Activated naive CD4-positive, alpha-beta T cell treated with anti-CD3 and anti-CD28 coated beads for 36 hours (primary cell): ENCODE results near the gene CNOT6L. TPM values are rescaled to one million over a fixed set of nuclear protein-coding genes. Genes with fewer than 3 reads are reported as not detected.

Experiments used
- CTCF ChIA-PET: fragments of 350-600 bp; sonication (Branson Sonifier 250); formaldehyde crosslinking; loops from one replicate; lab custom pipeline; 2021; ENCODE audit warnings: antibody characterized with exemption; lab: Charles Lee
- DNase-seq: peaks from one replicate; pipeline ENCODE4 v3.0.0-alpha.2; 2020
- H3K27ac Mint-ChIP-seq: one replicate; pipeline ENCODE4 v1.8.0; 2021; ENCODE audit warnings: mild to moderate bottlenecking, mixed read lengths
- H3K27me3 Mint-ChIP-seq: one replicate; pipeline ENCODE4 v1.8.0; 2021; ENCODE audit warnings: low read depth, mixed read lengths
- H3K36me3 Mint-ChIP-seq: one replicate; pipeline ENCODE4 v1.8.0; 2021; ENCODE audit warnings: low read depth, mixed read lengths
- H3K4me1 Mint-ChIP-seq: one replicate; pipeline ENCODE4 v1.8.0; 2021; ENCODE audit warnings: low read depth, mixed read lengths
- H3K4me3 Mint-ChIP-seq: one replicate; pipeline ENCODE4 v1.8.0; 2021; ENCODE audit warnings: mild to moderate bottlenecking, moderate library complexity, mixed read lengths
- H3K9me3 Mint-ChIP-seq: one replicate; pipeline ENCODE4 v1.8.0; 2021; ENCODE audit warnings: mixed read lengths
- intact Hi-C: fragments of 100-400 bp; cut with micrococcal nuclease; formaldehyde crosslinking; loops from one replicate; pipeline ENCODE4 v1.15.1; 2023
- total RNA-seq, 2 experiments: library from RNA; stranded (reverse); gene quantifications; one replicate each; pipeline ENCODE4 v1.2.3, GENCODE V29; 2021

The CNOT6L gene
- total RNA-seq, 2 experiments from 2014 or later, result 108 TPM

DNA sequence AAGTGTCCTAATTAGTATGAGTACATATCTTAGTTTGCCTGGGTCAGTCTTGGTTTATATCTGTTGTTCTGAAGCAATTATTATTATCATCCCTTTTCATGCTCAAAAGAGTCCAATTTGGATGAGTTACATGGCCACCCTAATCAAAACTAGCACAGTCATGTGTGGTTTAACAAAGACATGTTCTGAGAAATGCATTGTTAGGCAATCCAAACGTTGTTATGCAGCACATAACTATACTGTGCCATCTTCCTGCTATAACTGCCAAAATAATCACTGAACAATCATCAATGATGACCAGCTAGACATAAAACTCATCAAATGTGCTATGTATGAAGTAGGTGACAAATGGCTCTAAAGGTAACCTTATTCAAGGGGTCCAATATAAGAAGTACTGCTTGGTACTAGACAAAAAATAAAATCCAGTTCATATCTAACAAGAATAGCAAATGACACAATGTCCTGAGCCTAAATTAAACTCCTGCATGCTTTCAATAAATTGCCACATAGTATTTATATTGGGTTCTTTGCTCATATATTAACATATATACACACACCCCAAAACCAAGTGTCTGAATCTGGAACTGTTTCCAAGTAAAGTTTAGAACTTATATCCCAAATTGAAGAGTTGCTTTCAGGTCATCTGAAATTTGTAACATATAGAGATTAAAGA, 41.9 kb downstream of the CNOT6L start:
- Mint-ChIP-seq H3K36me3 (peaks cover 17% of the 10 kb centered on the region), H3K4me1 (peaks cover 47% of the 10 kb centered on the region), H3K27ac (no peak overlapping the region), H3K9me3 (no peaks in the 10 kb centered on the region), H3K27me3 (no peaks in the 10 kb centered on the region), H3K4me3 (no peak overlapping the region)
- DNase-seq, result no peak
- intact Hi-C loops, result loop anchor here (5.0 kb wide), 1 partner anchor 40 kb away; no protein-coding TSS in a partner anchor
- CTCF ChIA-PET, result no interaction called here

DNA sequence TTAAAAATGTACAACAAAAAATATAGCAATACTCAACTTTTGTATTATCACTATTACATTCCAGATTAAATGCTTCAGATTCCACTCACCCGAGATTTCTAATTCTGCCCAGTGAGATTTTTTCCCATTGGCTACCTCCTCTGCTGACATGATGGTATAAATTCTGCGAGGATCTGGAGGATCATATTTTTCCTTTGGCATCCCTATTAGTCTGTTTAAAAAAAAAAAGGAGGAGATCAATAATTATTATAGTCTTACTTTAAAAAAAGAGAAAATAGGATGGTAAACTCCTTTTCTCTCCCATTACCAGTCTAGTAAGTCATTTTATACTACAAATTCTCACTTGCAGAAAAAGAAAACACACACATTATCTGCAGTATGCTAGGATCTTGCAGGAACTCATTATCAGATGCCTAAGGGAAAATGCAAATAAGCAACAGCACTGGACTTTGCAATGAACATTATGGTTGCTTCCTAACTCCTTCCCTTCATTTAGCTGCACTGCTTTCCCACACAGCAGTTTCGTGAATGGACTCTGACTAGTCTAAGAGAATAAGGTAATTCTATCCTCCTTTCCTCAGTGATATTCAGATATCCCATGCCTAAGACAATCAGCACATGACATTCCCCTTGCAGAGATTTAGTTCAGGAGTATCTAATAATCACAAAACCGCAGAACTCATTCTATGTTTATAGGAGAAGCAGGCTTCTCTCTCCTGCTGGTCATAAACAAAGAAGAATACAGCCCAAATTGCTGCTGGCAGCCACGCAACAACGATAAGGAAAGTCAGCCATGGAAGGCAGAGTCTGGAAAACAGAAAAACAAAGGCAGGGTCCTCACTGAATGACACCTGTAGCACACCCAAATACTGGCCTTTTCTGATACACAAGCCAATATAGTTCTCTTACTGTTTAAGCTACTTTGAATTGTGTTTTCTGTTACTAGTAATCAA, 42.7 kb downstream of the CNOT6L start:
- H3K4me3 Mint-ChIP-seq, result no peak overlapping the region
- no peaks in the 10 kb centered on the region for H3K27me3 Mint-ChIP-seq

DNA sequence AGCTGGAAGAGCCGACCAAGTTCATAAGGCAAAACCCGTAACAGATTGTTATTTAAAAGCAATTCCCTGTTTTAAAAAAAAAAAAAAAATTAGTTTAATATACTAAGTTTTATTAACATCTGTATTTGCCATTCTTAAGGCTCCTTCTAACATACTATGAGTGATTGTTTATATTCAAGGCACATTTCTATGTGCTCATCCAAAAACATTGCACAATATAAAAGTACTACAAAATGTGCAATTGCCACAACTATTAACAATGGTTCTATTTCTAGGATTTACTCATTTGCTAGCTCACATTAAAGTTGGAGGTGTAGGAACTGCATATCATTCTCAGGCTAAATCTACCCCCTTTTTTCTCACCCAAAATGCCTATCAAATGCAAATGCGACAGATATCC, 46.1 kb downstream of the CNOT6L start:
- H3K27me3 Mint-ChIP-seq, result no peaks in the 10 kb centered on the region
- H3K4me3 Mint-ChIP-seq, result no peak overlapping the region
- no peaks in the 10 kb centered on the region for H3K9me3 Mint-ChIP-seq
- H3K36me3 Mint-ChIP-seq, result peaks cover 34% of the 10 kb centered on the region
- no peak for DNase-seq
- peaks cover 27% of the 10 kb centered on the region for H3K4me1 Mint-ChIP-seq
- intact Hi-C loops, result no loop called here
- CTCF ChIA-PET, result interaction anchor here (0.6 kb wide), 1 partner anchor 89 kb away, joined by 4 read pairs; the partner anchor contains the start of gene MRPL1
- H3K27ac Mint-ChIP-seq, result no peak overlapping the region

More for the DNA sequence above, 42.7 kb downstream of the CNOT6L start:
- H3K36me3 Mint-ChIP-seq, result peaks cover 22% of the 10 kb centered on the region
- H3K9me3 Mint-ChIP-seq, result no peaks in the 10 kb centered on the region
- CTCF ChIA-PET, result no interaction called here
- H3K4me1 Mint-ChIP-seq, result peaks cover 39% of the 10 kb centered on the region
- DNase-seq, result no peak
- H3K27ac Mint-ChIP-seq, result no peak overlapping the region
- intact Hi-C loops, result loop anchor here (5.0 kb wide), 1 partner anchor 39 kb away; no protein-coding TSS in a partner anchor

DNA sequence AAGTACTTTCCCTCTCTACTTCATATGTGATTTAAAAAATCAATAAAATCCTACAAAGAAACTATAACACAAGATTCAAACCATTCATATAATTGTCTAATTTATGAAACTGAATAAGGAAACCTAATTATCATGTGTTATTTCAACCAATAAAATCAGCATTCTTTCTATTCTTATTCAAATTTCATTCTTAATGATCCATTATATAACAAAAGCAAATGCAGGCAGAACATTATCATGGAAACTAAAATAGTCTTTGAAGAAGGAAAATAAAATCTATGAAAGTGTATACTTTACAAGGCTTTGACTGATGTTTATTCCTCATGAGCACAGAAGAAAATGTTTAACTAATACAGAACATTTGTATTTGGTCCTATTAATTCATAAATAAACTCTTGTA, 47.6 kb downstream of the CNOT6L start:
- Mint-ChIP-seq H3K27ac (no peak overlapping the region), H3K4me3 (no peak overlapping the region), H3K9me3 (no peaks in the 10 kb centered on the region), H3K27me3 (no peaks in the 10 kb centered on the region), H3K36me3 (peaks cover 41% of the 10 kb centered on the region), H3K4me1 (peaks cover 15% of the 10 kb centered on the region)
- CTCF ChIA-PET, result interaction anchor here (0.7 kb wide), 1 partner anchor 40 kb away, joined by 5 read pairs; no protein-coding TSS in a partner anchor
- no peak for DNase-seq
- intact Hi-C loops, result no loop called here

DNA sequence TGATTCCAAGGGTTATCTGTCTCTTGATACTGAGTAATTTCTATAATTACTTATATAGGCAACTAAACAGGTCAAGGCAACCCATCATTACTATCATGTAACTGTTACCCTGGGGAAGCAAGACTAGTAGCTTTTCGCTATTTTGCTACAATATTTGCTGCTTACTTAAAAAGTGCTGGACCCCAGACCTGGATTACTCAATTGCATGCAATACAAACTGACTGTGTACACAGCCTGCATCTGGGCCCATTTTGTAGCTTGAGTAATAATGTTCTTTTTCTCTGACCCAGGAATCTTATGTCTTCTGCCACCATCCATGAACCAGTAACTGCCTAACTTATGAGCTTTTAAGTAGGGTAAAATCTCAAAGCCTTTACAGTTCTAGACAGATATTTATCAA, 53.4 kb downstream of the CNOT6L start:
- H3K9me3 Mint-ChIP-seq, result peaks cover 16% of the 10 kb centered on the region
- intact Hi-C loops, result no loop called here
- no peaks in the 10 kb centered on the region for H3K27me3 Mint-ChIP-seq
- peaks cover 21% of the 10 kb centered on the region for H3K4me1 Mint-ChIP-seq
- no peak for DNase-seq
- CTCF ChIA-PET, result no interaction called here
- no peak overlapping the region for H3K27ac Mint-ChIP-seq
- H3K4me3 Mint-ChIP-seq, result no peak overlapping the region
- peaks cover 50% of the 10 kb centered on the region for H3K36me3 Mint-ChIP-seq

DNA sequence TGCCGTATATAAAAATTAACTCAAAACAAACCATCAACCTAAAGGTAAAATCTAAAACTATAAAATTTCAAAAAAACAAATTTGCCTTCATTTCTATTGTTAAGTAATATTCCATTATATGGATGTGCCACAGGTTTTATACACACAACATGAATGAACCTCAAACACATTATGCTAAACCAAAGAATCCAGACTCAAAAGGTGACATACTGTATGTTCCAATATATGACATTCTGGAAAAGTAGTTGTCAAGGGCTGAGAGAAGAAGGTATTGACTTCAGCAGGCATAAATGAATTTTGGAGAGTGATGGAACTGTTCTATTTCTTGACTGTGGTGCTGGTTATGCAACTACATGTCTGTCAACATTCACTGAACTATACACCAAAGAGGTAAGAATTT, 56.6 kb downstream of the CNOT6L start:
- intact Hi-C loops, result loop anchor here (2.0 kb wide), 1 partner anchor 14 kb away; no protein-coding TSS in a partner anchor
- no peaks in the 10 kb centered on the region for H3K27me3 Mint-ChIP-seq
- no peak overlapping the region for H3K27ac Mint-ChIP-seq
- no peak overlapping the region for H3K4me3 Mint-ChIP-seq
- peaks cover 51% of the 10 kb centered on the region for H3K36me3 Mint-ChIP-seq
- peaks cover 39% of the 10 kb centered on the region for H3K4me1 Mint-ChIP-seq
- peaks cover 19% of the 10 kb centered on the region for H3K9me3 Mint-ChIP-seq
- CTCF ChIA-PET, result no interaction called here
- no peak for DNase-seq

DNA sequence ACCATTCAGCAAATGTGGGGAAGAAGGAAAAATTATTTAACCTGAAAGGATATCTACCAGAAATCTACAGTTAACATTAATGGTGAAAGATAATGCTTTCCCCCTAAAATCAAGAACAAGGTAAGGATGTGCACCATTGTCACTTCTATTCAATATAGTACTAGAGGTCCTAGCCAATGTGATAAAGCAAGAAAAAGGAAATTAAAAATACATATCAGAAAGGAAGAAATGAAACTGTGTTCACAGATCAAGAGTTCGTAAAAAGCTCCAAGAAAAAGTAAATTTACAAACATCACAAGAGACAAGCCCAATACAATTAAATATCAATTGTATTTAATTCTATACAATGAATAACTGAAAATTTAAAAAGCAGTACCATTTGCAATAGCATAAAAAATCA, 57.6 kb downstream of the CNOT6L start:
- H3K36me3 Mint-ChIP-seq, result peaks cover 49% of the 10 kb centered on the region
- CTCF ChIA-PET, result interaction anchor here (1.2 kb wide), 1 partner anchor 22 kb away, joined by 4 read pairs; no protein-coding TSS in a partner anchor
- no peak for DNase-seq
- H3K4me1 Mint-ChIP-seq, result peaks cover 39% of the 10 kb centered on the region
- H3K9me3 Mint-ChIP-seq, result peaks cover 19% of the 10 kb centered on the region
- intact Hi-C loops, result no loop called here
- no peaks in the 10 kb centered on the region for H3K27me3 Mint-ChIP-seq
- H3K4me3 Mint-ChIP-seq, result no peak overlapping the region
- no peak overlapping the region for H3K27ac Mint-ChIP-seq

DNA sequence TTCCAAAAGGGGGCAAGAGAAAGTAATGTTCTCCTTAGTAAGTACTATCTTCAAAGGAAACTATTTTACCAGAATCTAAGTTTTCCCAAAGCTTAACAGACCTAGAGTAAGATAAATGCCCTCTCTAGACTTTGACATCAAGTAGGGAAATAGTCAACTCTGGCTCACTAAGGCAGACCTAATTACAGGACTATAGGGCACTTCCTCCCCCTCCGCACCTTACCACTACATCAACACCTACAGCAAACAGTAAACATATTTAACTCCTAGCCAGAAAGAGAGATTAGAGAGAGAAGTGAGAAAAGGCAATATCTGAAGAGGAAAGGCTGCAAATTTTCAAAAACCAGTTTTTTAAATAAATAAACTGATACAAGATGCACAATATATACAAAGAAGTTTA, 60.4 kb downstream of the CNOT6L start:
- H3K27ac Mint-ChIP-seq, result peak overlapping the region; percentile 73
- H3K9me3 Mint-ChIP-seq, result peaks cover 19% of the 10 kb centered on the region
- intact Hi-C loops, result loop anchor here (2.0 kb wide), 1 partner anchor 16 kb away; no protein-coding TSS in a partner anchor
- H3K27me3 Mint-ChIP-seq, result no peaks in the 10 kb centered on the region
- DNase-seq, result no peak
- H3K4me3 Mint-ChIP-seq, result no peak overlapping the region
- CTCF ChIA-PET, result no interaction called here
- H3K4me1 Mint-ChIP-seq, result peaks cover 29% of the 10 kb centered on the region
- H3K36me3 Mint-ChIP-seq, result peaks cover 51% of the 10 kb centered on the region

DNA sequence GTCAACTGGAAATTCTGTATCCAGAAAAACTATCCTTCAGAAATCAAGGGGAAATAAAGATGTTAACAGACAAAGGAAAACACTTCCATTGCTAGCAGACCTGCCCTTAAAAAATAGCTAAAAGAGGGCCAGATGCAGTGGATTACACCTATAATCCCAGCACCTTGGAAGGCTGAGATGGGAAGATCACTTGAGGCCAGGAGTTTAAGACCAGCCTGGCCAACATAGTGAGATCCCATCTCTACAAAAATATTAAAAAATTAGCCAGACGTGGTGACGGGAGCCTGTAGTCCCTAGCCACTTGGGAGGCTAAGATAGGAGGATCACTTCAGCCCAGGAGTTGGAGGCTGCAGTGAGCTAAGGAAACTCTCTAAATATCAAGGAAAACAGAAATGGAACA, 67.4 kb downstream of the CNOT6L start:
- Mint-ChIP-seq H3K27me3 (no peaks in the 10 kb centered on the region), H3K4me3 (no peak overlapping the region), H3K4me1 (peaks cover 10% of the 10 kb centered on the region), H3K9me3 (peaks cover 7% of the 10 kb centered on the region), H3K36me3 (peaks cover 32% of the 10 kb centered on the region), H3K27ac (no peak overlapping the region)
- CTCF ChIA-PET, result interaction anchor here (1.2 to 1.4 kb wide), 2 partner anchors 27 to 111 kb away, joined by 3 read pairs; partner anchors contain the start of gene MRPL1
- no peak for DNase-seq
- intact Hi-C loops, result no loop called here

DNA sequence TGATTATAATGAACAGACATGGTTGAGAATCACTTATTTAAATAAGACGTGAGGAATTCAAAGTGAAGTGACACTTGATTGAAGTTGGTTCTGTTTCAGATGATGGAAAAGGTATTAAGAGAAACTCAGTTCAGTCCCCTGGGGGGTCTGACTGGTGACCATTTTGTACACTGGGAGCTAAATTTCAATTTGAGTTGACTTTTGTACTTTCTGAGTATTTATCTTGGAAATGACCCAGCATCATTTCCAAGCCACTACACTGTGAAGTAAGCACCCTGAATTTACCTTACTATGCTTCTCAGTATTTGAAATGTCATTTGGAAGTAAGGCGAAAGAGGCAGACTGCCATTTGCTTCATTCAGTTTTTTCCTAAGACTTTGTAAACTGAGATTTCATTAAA, 73.4 kb downstream of the CNOT6L start:
- H3K27me3 Mint-ChIP-seq, result no peaks in the 10 kb centered on the region

DNA sequence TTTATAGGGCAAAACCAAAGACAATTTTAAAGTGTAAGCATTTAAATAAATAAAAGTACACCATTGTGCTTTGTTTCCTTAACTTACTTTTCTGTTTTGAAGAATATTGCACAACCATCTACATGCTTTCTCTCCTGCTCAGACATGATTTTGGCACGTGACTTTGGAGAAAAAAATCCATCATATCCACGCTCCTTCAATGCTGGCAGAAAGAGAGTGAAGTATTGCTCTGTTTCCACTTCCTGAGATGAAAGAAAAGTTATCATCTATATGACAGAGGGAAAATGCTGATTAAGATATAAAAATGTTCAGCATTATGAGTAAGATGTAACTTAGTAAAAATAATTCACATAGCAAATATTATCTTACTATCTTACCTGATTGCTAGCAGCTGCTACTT, 77.1 kb downstream of the CNOT6L start:
- Mint-ChIP-seq H3K9me3 (no peaks in the 10 kb centered on the region), H3K4me1 (peaks cover 33% of the 10 kb centered on the region), H3K36me3 (peaks cover 25% of the 10 kb centered on the region), H3K4me3 (no peak overlapping the region), H3K27me3 (no peaks in the 10 kb centered on the region), H3K27ac (no peak overlapping the region)
- CTCF ChIA-PET, result no interaction called here
- no peak for DNase-seq
- intact Hi-C loops, result no loop called here

More for the DNA sequence above, 73.4 kb downstream of the CNOT6L start:
- Mint-ChIP-seq H3K9me3 (no peaks in the 10 kb centered on the region), H3K27ac (no peak overlapping the region), H3K4me1 (peaks cover 23% of the 10 kb centered on the region), H3K36me3 (peaks cover 18% of the 10 kb centered on the region), H3K4me3 (no peak overlapping the region)
- no peak for DNase-seq
- CTCF ChIA-PET, result no interaction called here
- intact Hi-C loops, result no loop called here

DNA sequence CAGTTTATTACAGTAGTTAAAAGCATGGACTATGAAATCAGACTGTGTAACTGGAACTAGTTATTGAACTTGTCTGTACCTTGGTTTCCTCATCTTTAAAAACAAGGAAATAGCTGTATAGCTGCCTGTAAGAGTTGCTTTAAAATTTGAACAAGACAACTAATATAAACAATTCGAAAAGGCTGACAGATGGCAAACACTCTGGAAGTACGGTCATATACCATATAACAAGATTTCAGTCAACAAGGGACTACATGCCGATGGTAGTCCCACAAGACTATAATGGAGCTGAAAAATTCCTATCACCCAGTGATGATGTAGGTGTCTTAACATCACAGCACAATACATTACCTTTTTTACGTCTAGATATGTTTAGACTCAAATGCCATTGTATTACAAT, 78.7 kb downstream of the CNOT6L start:
- intact Hi-C loops, result loop anchor here (2.0 kb wide), 1 partner anchor 74 kb away; no protein-coding TSS in a partner anchor
- no peak overlapping the region for H3K27ac Mint-ChIP-seq
- no peak overlapping the region for H3K4me3 Mint-ChIP-seq
- H3K4me1 Mint-ChIP-seq, result peaks cover 38% of the 10 kb centered on the region
- H3K36me3 Mint-ChIP-seq, result peaks cover 23% of the 10 kb centered on the region
- H3K9me3 Mint-ChIP-seq, result no peaks in the 10 kb centered on the region
- no peaks in the 10 kb centered on the region for H3K27me3 Mint-ChIP-seq
- CTCF ChIA-PET, result interaction anchor here (2.0 kb wide), 1 partner anchor 21 kb away, joined by 4 read pairs; no protein-coding TSS in a partner anchor
- no peak for DNase-seq
